ENCODE results near the gene PPA2. TPM values are rescaled to one million over a fixed set of nuclear protein-coding genes. Genes with fewer than 3 reads are reported as not detected.

Gene PPA2
- total RNA-seq, 1 experiment from 2014 or later, result 86.6 TPM

- Mint-ChIP-seq H3K4me3 (ENCODE audit: low read depth, unreplicated experiment) (no peak overlapping the region), H3K27me3 (ENCODE audit: unreplicated experiment) (no peaks in the 10 kb centered on the region), H3K27ac (ENCODE audit: unreplicated experiment) (no peak overlapping the region), H3K9me3 (ENCODE audit: low read depth, unreplicated experiment) (no peaks in the 10 kb centered on the region), H3K4me1 (ENCODE audit: low read depth, unreplicated experiment) (no peaks in the 10 kb centered on the region), H3K36me3 (ENCODE audit: insufficient read depth, unreplicated experiment) (no peaks in the 10 kb centered on the region)
- BruUV-seq (replicated peaks), result no TSS peak
- intact Hi-C loops (cut with micrococcal nuclease; ENCODE audit: unreplicated experiment), result loop anchor here (5.0 kb wide), 1 partner anchor 335 kb away; no protein-coding TSS in a partner anchor
- CTCF ChIA-PET, result interaction anchor here (0.6 kb wide), 1 partner anchor 501 kb away, joined by 3 read pairs; no protein-coding TSS in a partner anchor
- no peak for DNase-seq
- TF ChIP-seq CTCF (IDR thresholded peaks at IDR 0.05; ENCODE audit: unreplicated experiment), result no peak
These were observed 146.6 kb downstream of the PPA2 start for GRCh38 chr4:105327222-105327621.

Other genes starting within 250 kb of the PPA2 start
- 16.6 and 22.8 TPM in 2 replicates for gene ARHGEF38, start 78.6 kb upstream of the PPA2 start, total RNA-seq (2022)
- gene INTS12, start 234.6 kb upstream of the PPA2 start, total RNA-seq (2022), result 11.8 and 13.4 TPM in 2 replicates
- 22.5 and 23.9 TPM in 2 replicates for gene GSTCD, start 234.7 kb upstream of the PPA2 start, total RNA-seq (2022)

Data from Calu3 (cell line).